Hematopoietic multipotent progenitor cell treated with erythropoietin and hydrocortisone succinate and interleukin-3 and kit ligand, for 17 days (in vitro differentiated cells): ENCODE data around the gene TNRC6C.
"Not testable (repeated sequence)": the region's sequence is repeated elsewhere in the genome, so short reads cannot be mapped to it uniquely, and the experiment has no call there.

Experiments
- DNase-seq: peaks from one replicate; pipeline ENCODE4 v3.0.0-alpha.2; 2015; ENCODE audit warnings: low spot score

The TNRC6C gene

GRCh38 chr17:78043031-78043430, 84.5 kb downstream of the TNRC6C start:
- DNase-seq: no peak

- no peak for DNase-seq
These were observed 85.9 kb downstream of the TNRC6C start for GRCh38 chr17:78044280-78044835.

- DNase-seq: no peak
These were observed 86.8 kb downstream of the TNRC6C start for GRCh38 chr17:78045316-78045715.

GRCh38 chr17:78046923-78047322, 88.4 kb downstream of the TNRC6C start:
- no peak for DNase-seq

- peak; percentile 30 for DNase-seq
These were observed 90.1 kb downstream of the TNRC6C start for GRCh38 chr17:78048346-78049292.

- no peak for DNase-seq
These were observed 91.1 kb downstream of the TNRC6C start for GRCh38 chr17:78049609-78050008.

- no peak for DNase-seq
These were observed 92.9 kb downstream of the TNRC6C start for GRCh38 chr17:78051186-78051972.

GRCh38 chr17:78053777-78054468, 95.4 kb downstream of the TNRC6C start:
- DNase-seq: no peak

- no peak for DNase-seq
These were observed 98.7 kb downstream of the TNRC6C start for GRCh38 chr17:78057113-78057740.

- no peak for DNase-seq
These were observed 99.5 kb downstream of the TNRC6C start for GRCh38 chr17:78058001-78058400.

- DNase-seq: no peak
These were observed 100.1 kb downstream of the TNRC6C start for GRCh38 chr17:78058581-78058980.

- DNase-seq: no peak
These were observed 104.1 kb downstream of the TNRC6C start for GRCh38 chr17:78062596-78062995.

- no peak for DNase-seq
These were observed 105.0 kb downstream of the TNRC6C start for GRCh38 chr17:78063489-78063888.

- no peak for DNase-seq
These were observed 106.2 kb downstream of the TNRC6C start for GRCh38 chr17:78064708-78065107.

- DNase-seq: not testable (repeated sequence)
These were observed 108.5 kb downstream of the TNRC6C start for GRCh38 chr17:78066976-78067375.

GRCh38 chr17:78069695-78070094, 111.2 kb downstream of the TNRC6C start:
- DNase-seq: no peak

GRCh38 chr17:78072961-78073360, 114.5 kb downstream of the TNRC6C start:
- DNase-seq: no peak

- no peak for DNase-seq
These were observed 116.5 kb downstream of the TNRC6C start for GRCh38 chr17:78075011-78075410.

GRCh38 chr17:78075545-78075944, 117.0 kb downstream of the TNRC6C start:
- no peak for DNase-seq

- no peak for DNase-seq
These were observed 120.8 kb downstream of the TNRC6C start for GRCh38 chr17:78079253-78079652.

GRCh38 chr17:78081551-78081950, 123.0 kb downstream of the TNRC6C start:
- no peak for DNase-seq
